HG03095 (cell line): ENCODE data around the gene P2RY1.
"Not testable (repeated sequence)": the region's sequence is repeated elsewhere in the genome, so short reads cannot be mapped to it uniquely, and the experiment has no call there.

Experiments
- ATAC-seq: cut with Tn5 transposase; IDR thresholded peaks from one replicate; pipeline ENCODE4 v1.9.1; 2021; ENCODE audit warnings: moderate library complexity; ENCODE audit not compliant: unreplicated experiment

Gene P2RY1

GRCh38 chr3:152836269-152836668 lies 1.3 kb downstream of the P2RY1 start:
- ATAC-seq, result no peak

DNA sequence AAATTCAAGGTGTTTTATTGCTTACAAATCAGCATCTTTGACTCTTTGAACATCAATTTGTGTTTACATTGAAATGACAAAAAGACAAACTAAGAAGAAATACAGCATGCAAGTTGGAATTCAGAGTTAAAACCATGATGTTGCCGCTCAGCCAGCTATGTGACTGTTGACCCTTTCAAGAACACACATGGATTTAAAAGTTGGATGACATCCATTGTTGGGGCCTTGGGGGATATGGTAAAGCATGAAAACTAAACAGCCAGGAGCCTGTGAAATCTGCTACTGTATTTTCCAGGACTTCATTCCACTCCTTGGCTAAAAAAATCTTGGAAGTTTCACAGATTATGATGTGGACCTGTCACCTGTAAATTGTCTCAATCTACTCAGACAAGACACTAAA lies 4.6 kb downstream of the P2RY1 start:
- ATAC-seq, result no peak

- no peak for ATAC-seq
Measured at GRCh38 chr3:152841131-152841530, 6.2 kb downstream of the P2RY1 start.

GRCh38 chr3:152842413-152842812 lies 7.5 kb downstream of the P2RY1 start:
- ATAC-seq, result no peak

- ATAC-seq, result no peak
Measured at GRCh38 chr3:152843955-152844354, 9.0 kb downstream of the P2RY1 start.

- ATAC-seq, result not testable (repeated sequence)
Measured at GRCh38 chr3:152846572-152847202, 11.8 kb downstream of the P2RY1 start.

- ATAC-seq, result not testable (repeated sequence)
Measured at GRCh38 chr3:152847599-152847998, 12.7 kb downstream of the P2RY1 start.

DNA sequence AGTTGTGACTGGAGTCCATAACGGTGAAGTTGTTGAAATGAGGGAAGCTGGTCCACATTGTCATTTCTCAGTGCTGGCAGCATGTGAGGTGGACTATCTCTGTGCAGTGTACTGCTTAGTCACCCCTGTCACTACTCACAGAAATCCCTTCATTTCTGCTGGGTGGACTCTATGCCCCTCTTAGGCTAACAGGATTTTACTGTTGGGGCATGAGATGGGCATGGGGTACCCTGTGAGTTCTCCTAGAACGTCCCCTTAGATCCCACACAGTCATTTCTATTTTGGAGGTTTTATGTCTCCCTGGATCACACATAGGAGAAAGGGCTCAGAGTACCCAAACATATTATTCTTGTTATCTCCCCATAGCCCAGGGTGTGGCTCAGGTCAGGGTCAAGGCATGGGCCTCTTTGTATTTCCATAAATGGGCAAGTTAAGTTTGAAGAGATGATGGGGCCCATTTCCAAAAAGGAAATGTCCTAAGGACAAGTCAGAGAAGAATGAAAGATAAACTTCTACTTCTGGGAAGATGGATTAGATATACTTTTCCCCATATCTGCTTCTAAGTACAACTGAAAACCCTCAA lies 15.2 kb downstream of the P2RY1 start:
- ATAC-seq, result no peak

DNA sequence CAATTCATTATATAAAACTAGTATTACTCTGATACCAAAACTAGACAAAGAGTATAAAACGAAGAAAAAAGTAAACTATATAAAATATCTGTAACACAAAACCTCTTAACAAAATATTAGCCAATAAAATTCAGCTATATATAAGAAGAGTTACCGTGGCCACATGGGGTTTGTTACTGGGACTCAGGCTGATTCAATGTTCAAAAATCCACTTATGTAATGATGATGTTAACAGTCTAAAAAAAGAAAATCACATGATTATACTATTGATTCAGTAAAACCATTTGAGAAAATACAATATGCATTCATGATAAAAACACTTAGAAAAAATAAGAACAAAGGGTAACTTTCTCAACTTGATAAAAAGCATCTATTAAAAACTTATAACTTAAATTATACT lies 18.3 kb downstream of the P2RY1 start:
- no peak for ATAC-seq

DNA sequence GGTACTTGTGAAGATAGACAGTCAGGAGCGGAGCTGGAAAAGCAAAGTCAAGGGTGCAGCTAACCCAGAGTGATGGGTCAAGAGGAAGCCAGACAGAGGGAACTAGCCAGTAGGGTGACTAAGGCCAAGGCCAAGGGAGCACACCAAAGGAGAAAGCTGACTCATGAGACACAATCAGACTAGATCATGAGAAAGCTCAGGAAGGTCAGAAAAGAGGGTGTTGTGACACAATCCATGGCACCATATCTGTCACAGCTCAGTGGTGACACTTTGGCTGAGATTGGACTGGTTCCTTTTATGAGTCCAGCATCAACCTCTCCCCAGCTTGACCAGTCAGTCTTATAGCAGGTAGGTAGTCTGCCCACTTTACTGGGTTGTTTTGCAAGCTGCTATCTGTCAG lies 22.2 kb downstream of the P2RY1 start:
- no peak for ATAC-seq

GRCh38 chr3:152858170-152858800 lies 23.4 kb downstream of the P2RY1 start:
- ATAC-seq, result no peak

DNA sequence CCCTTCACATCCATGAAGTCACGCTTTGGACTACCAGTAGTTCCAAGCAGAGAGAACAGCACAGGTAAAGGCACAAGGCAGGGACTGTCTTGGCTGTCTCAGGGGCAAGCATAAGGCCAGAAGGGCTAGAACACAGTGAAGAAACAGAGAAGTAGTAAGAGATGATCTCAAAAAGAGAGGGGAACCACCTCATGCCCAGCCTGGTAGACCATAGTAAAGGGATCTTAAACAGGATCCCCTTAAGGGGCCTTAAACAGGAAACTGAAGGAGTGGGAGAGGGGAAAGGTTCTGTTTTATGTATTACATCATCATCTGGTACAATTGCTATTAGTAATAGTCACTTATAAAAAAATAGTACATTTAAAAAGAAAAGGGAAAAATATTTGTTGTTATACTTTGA lies 25.8 kb downstream of the P2RY1 start:
- ATAC-seq, result no peak

DNA sequence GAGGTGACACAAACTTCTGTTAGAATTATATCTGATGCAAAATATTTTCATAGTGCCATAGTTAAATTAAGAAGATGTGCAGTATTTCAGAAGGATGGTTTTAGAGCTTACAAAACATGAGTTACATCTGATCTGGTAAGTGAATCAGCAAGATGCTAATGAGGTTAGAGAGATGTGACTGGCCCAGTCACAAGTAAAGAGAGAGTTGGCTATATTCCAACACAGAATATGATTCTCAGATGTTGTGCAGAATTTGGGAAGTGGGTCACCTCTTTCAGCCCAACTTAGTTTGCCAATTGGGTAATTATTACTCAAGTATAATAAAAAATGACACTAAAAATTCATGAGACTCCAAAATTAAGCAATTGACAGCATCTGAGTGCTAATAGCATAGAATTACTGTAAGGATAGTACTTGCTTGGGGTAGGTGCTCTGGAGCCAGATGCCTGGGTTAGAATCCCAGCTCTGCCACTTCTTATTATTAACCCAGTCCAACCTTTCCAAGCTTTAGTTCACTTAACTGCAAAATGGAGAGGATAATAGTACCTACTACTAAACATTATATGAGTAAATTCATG lies 30.8 kb downstream of the P2RY1 start:
- no peak for ATAC-seq

- no peak for ATAC-seq
Measured at GRCh38 chr3:152870027-152870426, 35.1 kb downstream of the P2RY1 start.

- not testable (repeated sequence) for ATAC-seq
Measured at GRCh38 chr3:152873314-152873713, 38.4 kb downstream of the P2RY1 start.

DNA sequence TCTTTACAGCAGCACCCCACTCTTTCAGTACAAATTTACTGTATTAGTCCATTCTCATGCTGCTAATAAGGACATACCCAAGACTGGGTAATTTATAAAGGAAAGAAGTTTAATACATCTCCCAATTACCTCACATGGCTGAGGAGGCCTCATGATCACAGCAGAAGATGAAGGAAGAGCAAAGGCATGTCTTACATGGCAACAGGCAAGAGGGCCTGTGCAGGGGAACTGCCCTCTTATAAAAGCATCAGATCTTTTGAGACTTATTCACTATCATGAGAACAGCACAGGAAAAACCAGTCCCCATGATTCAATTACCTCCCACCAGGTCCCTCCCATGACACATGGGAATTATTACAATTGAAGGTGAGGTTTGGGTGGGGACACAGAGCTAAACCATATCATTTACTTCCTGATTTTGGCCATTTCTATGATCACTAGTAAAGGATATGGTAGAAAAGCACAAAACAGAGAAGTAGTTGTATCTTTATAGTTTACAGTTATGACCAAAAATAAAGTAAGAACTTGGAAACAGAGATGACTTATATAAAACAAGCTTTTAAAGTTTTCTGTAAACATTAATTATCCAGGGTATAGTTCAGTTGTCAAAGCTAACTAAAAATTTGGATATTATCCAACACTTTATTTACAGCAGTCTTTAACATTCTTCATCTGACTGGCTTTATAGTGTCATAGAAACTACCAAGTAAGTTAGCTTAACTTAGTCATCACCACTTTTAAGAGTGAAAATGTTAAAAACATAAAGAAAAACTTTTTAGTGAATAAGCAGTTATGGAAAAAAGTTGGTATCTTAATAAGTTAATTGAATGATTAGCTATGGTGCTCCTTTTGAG lies 40.2 kb downstream of the P2RY1 start:
- ATAC-seq, result no peak

DNA sequence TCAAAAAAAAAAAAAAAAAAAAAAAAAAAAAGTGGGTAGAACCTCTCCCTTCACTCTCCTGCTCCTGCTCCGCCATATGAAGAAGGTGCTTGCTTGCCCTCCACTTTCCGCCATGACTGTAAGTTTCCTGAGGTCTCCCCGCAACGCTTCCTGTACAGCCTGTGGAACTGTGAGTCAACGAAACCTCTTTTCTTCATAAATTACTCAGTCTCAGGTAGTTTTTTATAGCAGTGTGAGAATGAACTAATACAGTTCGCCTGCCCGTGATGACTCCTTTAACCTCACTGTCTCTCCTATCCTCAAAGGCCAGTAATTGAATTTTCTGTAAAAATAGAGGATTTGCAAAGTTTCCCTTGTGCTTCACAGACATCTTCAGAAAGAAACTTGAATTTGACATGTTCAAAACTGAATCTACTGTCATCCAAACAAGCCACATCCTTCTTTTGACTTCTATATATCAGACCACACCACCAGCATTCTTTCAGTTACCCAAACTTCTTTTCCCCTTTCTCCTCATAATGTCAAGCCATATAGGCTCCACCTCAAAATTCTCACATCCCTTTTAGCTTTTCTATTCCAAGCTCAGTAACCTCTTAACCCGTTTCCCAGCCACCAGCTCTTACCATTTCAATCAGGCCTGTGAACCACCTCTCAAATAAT lies 44.3 kb downstream of the P2RY1 start:
- no peak for ATAC-seq

- ATAC-seq, result no peak
Measured at GRCh38 chr3:152879790-152880174, 44.9 kb downstream of the P2RY1 start.

DNA sequence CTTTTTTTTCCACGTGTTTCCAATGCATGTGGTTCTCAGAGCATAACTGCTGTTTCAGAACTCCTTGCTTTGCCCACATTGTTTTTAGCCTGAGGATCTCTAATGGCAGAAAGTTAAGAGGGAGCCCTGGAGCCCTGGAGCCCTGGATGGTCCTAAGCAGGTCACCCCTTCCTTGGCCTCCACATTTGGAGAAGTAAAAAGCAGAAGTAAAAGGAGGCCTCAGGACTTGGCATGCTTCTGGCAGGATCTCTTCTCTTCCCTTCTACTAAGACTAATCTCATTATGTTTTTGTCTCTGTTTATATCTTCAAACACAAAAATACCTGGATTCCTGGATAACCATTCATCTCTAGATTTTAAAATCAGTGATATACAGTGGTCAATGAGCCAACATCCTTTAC lies 50.1 kb downstream of the P2RY1 start:
- no peak for ATAC-seq
